ENCODE results near the gene IRF9.

DNA sequence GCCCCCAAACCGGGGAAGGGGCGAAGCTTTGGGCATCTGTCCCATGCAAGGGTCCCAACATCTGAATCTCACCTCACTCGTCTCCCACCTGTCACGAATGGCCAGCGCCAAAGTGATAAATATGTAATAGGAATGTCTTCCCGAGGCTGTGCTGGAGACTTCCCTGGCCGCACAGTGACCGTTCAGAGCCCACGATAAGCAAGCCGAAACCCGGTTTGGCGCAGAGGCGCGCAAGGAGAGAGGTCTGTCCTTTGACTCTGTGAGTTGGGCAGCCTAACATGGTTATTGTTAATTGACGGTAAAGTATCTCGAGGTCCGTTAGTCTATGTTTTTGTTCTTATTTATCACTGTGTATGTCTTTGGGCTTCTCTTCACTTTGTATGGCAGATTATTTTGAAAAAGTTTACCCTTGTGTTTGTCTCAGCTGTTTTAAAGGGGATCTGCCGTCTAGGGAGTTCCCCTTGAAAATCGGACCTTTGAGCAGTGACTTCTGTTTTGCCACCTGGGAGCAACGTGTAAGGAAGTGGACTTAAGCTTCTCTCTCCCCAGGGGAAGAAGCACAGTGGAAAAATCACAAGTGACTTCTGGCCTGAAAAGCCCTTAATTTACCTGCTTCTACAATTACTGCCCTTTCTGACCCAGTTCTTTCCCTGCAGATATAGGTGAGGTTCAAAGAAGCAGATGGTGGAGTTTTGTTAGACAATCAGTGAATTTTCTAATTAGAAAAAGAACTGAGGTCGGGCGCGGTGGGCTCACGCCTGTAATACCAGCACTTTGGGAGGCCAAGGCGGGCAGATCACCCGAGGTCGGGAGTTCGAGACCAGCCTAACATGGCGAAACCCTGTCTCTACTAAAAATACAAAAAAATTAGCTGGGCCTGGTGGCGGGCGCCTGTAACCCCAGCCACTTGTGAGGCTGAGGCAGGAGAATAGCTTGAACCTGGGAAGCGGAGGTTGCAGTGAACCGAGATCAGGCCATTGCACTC, 35.3 kb downstream of the IRF9 start:
- TF ChIP-seq, protein P1, sequence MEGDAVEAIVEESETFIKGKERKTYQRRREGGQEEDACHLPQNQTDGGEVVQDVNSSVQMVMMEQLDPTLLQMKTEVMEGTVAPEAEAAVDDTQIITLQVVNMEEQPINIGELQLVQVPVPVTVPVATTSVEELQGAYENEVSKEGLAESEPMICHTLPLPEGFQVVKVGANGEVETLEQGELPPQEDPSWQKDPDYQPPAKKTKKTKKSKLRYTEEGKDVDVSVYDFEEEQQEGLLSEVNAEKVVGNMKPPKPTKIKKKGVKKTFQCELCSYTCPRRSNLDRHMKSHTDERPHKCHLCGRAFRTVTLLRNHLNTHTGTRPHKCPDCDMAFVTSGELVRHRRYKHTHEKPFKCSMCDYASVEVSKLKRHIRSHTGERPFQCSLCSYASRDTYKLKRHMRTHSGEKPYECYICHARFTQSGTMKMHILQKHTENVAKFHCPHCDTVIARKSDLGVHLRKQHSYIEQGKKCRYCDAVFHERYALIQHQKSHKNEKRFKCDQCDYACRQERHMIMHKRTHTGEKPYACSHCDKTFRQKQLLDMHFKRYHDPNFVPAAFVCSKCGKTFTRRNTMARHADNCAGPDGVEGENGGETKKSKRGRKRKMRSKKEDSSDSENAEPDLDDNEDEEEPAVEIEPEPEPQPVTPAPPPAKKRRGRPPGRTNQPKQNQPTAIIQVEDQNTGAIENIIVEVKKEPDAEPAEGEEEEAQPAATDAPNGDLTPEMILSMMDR (IDR thresholded peaks at IDR 0.05) = no peak
- no peak for TF ChIP-seq ZFX (IDR thresholded peaks at IDR 0.05; ENCODE audit: borderline replicate concordance)
